ENCODE data around the gene CRNN. TPM values are rescaled to one million over a fixed set of nuclear protein-coding genes. Genes with fewer than 3 reads are reported as not detected.

Gene CRNN
- total and polyA plus RNA-seq, 10 of the 15 experiments (the other 5 are each of a cell fraction or from before 2014, with no cell fraction given), result not detected

DNA sequence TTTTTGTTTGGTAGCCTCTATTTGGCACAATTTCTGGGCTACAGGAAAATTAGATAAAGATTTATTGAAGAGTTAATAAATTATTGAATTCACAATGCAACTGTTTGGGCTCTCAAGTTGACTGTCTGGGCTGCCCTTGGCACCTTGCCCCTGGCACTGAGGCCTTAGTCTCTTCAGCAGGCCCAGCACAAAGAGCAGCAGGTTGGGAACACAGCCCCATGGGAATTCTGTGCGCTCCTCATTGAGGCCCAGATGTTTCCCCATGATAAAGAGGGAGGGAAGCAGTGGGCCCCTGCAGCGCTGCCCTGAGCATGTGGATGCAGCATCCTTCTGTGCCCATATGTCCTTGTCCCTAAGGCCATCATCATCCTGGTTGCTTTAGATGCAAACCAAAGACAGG, 2.9 kb downstream of the CRNN start (continued):
- TF ChIP-seq, protein P1, sequence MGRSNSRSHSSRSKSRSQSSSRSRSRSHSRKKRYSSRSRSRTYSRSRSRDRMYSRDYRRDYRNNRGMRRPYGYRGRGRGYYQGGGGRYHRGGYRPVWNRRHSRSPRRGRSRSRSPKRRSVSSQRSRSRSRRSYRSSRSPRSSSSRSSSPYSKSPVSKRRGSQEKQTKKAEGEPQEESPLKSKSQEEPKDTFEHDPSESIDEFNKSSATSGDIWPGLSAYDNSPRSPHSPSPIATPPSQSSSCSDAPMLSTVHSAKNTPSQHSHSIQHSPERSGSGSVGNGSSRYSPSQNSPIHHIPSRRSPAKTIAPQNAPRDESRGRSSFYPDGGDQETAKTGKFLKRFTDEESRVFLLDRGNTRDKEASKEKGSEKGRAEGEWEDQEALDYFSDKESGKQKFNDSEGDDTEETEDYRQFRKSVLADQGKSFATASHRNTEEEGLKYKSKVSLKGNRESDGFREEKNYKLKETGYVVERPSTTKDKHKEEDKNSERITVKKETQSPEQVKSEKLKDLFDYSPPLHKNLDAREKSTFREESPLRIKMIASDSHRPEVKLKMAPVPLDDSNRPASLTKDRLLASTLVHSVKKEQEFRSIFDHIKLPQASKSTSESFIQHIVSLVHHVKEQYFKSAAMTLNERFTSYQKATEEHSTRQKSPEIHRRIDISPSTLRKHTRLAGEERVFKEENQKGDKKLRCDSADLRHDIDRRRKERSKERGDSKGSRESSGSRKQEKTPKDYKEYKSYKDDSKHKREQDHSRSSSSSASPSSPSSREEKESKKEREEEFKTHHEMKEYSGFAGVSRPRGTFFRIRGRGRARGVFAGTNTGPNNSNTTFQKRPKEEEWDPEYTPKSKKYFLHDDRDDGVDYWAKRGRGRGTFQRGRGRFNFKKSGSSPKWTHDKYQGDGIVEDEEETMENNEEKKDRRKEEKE (IDR thresholded peaks at IDR 0.05), result no peak
- TF ChIP-seq IKZF1 (conservative IDR thresholded peaks at IDR 0.05) (no peak), ZNF384 (IDR thresholded peaks at IDR 0.05; ENCODE audit: borderline replicate concordance, low read depth, low read length) (no peak), MAX (IDR thresholded peaks at IDR 0.05; ENCODE audit: low read depth, low read length) (no peak), TCF12 (IDR thresholded peaks at IDR 0.05; ENCODE audit: low read depth, low read length) (no peak), GATAD2B (conservative IDR thresholded peaks at IDR 0.05; ENCODE audit: low read depth) (no peak), IRF5 (IDR thresholded peaks at IDR 0.05; ENCODE audit: borderline replicate concordance) (no peak), MYB (IDR thresholded peaks at IDR 0.05; ENCODE audit: borderline replicate concordance, low read depth, low read length) (no peak), ZNF622 (IDR thresholded peaks at IDR 0.05) (no peak), FOXM1 (IDR thresholded peaks at IDR 0.05; ENCODE audit: low read depth, low read length) (no peak)

All from GM12878 (cell line).